ENCODE data around the gene MCF2L2.
A peak's percentile ranks its signal among the peaks of the same experiment; 100 is the strongest.
"Not testable (repeated sequence)": the region's sequence is repeated elsewhere in the genome, so short reads cannot be mapped to it uniquely, and the experiment has no call there.

MCF2L2 gene

GRCh38 chr3:183442994-183443393 lies 14.6 kb upstream of the MCF2L2 start:
- DNase-seq, result no peak

DNA sequence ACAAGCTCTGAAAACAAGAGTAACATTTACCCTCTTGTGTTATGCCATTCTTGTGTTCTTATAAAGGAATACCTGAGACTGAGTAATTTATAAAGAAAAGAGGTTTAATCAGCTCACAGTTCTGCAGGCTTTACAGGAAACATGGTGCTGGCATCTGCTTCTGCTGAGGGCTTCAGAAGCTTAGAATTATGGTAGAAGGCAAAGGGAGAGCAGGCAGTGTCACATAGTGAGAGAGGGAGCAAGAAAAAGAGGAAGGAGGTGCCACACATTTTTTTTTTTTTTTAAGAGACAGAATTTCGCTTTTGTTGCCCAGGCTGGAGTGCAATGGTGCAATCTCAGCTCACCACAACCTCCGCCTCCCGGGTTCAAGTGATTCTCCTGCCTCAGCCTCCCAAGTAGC lies 12.1 kb upstream of the MCF2L2 start:
- not testable (repeated sequence) for DNase-seq

- DNase-seq, result no peak
These were observed 11.1 kb upstream of the MCF2L2 start for GRCh38 chr3:183439515-183439914.

GRCh38 chr3:183438735-183439134 lies 10.3 kb upstream of the MCF2L2 start:
- no peak for DNase-seq

DNA sequence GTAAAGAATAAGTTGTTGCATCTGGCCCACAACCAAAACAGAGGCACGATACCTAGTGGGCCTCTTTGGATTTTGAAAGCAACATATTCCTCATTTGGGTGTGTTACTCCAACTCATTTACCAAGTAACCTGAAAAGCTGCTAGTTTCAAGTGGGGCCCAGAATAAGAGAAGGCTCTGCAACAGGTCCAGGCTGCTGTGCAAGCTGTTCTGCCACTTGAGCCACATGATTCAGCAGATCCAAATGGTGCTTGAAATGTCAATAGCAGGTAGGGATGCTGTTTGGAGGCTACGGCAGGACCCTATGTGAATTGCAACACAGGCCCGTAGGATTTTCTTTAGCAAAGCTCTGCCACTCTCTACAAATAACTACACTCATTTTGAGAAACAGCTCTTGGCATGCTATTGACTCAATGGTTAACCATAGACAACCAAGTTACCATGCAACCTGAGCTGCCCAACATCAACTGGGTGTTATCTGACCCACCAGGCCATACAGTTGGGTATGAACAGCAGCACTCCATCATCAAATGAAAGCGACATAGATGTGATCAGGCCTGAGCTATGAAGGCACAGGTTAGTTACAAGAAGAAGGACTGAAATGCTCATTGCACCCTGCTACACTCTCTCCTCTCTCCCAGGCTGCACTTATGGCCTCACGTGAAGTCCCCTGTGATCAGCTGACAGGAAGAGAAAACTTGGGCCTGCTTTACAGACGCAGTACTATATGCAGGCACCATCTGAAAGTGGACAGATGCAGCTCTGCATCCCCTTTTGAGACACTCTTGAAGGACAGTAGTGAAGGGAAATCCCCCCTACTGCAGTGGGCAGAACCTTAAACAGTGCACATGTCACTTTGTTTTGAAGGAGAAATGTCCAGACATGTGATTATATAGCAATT lies 9.5 kb upstream of the MCF2L2 start:
- DNase-seq, result no peak

DNA sequence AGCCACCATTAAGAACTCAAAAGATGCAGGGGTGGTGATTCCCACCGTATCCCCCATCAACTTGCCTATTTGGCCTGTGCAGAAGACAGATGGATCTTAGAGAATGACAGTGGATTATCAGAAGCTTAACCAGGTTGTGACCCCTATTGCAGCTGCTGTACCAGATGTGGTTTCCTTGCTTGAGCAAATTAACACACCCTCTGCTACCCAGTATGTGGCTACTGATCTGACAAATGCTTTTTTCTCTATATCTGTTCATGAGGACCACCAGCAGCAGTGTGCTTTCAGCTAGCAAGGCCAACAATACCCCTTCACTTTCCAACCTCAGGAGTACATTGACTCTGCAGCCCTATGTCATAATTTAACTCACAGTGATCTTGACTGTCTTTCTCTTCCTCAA lies 8.6 kb upstream of the MCF2L2 start:
- no peak for DNase-seq

- peak; percentile 8 for DNase-seq
These were observed 7.2 kb upstream of the MCF2L2 start for GRCh38 chr3:183435661-183436060.

DNA sequence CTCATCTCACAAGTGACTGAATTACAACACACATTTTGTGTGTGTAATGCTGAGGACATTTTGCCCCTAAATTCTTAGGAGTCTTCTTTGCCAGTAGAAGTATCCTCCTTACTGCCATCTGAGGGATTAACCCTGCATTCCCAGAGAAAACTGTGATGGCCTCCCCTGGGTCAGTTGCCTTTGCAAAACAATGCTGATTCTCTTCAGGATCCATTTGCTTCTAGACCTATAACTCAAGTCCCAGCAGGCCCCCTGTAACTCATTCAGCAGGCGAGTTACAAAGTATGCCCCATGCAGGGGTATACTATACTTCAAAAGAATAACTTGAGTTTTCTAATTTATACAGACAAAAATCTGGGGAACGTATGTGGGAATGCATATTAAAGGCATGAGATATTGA lies 6.6 kb upstream of the MCF2L2 start:
- DNase-seq, result no peak

GRCh38 chr3:183434503-183434902 lies 6.1 kb upstream of the MCF2L2 start:
- DNase-seq, result no peak

DNA sequence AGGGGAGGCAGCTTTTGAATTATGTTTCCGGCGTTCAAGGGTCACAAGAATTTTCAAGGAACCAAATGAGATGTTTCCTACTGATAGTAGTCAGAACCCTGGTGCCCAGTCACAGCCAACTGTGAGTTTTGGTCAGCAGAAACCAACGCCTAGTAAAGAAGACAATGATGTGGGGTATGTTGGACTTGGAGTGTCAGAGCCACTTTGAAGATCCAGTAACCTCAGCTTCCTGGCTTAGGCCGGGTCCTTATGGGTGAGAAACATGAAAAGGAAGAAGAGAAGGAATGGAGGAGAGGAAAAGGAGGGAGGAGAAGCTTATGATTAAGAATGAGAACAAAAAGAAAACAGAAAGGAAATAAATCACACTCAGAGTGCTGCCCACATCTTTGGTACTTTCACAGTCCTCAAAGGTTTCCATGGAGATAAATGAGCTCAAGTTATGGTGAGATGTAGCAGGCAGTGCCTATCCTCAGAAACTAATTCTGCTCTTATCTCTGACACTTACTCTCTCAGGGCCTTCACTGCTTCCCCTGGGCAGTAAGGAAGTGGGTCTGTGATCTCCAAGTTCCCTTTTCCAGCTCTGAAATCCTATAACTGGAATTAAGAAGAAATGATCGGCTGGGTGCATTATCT lies 2.0 kb upstream of the MCF2L2 start:
- peak; percentile 6 for DNase-seq

GRCh38 chr3:183427876-183428446 lies 458 bp downstream of the MCF2L2 start:
- no peak for DNase-seq

DNA sequence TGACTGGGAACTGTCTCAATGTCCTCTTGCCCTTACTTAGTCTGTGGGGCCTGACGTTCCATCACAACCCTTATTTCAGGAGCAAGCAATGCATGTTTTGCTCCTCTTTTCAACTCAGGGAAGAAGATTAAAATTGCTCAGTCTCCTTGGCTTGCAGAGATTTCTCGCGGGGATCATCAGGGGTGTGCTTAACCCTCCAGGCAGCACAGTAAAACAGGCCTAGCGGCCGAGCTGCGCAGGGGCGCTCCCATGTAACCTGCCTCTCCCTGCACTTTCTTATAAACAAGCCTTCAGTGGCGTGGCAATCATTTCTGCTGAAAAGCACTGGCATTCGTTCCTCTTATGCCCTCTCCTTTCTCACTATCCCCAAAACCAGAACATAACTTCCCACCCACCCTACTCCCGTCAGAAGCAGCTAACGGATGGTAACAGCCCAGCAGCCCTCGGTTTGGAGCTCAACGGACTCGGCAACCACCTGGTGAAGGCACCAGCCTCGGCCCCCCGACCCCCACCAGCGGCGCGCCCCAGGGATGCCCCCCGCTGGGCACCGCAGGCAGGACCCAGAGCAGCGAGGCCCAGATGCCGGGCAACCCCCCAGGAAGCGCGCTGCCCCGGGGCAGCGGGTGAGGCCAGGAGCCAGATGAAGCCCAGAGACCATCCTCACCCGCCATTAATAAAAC lies 1.1 kb downstream of the MCF2L2 start:
- DNase-seq, result peak; percentile 3

DNA sequence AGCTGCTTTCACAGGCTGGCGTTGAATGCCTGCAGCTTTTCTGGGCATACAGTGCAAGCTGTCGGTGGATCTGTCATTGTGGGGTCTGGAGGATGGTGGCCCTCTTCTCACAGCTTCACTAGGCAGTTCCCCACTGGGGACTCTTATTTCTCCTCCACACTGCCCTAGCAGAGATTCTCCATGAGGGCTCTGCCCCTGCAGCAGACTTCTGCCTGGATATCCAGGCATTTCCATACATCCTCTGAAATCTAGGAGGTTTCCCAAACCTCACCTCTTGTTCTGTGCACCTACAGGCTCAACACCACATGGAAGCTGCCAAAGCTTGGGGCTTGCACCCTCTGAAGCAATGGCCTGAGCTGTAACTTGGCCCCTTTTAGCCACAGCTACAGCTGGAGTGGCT lies 9.6 kb downstream of the MCF2L2 start:
- not testable (repeated sequence) for DNase-seq

- no peak for DNase-seq
These were observed 17.1 kb downstream of the MCF2L2 start for GRCh38 chr3:183411216-183411922.

GRCh38 chr3:183410759-183411158 lies 17.7 kb downstream of the MCF2L2 start:
- no peak for DNase-seq

- DNase-seq, result no peak
These were observed 18.1 kb downstream of the MCF2L2 start for GRCh38 chr3:183410280-183410679.

GRCh38 chr3:183409219-183409618 lies 19.2 kb downstream of the MCF2L2 start:
- no peak for DNase-seq

GRCh38 chr3:183401678-183402077 lies 26.7 kb downstream of the MCF2L2 start:
- no peak for DNase-seq

GRCh38 chr3:183400352-183400751 lies 28.1 kb downstream of the MCF2L2 start:
- DNase-seq, result no peak

DNA sequence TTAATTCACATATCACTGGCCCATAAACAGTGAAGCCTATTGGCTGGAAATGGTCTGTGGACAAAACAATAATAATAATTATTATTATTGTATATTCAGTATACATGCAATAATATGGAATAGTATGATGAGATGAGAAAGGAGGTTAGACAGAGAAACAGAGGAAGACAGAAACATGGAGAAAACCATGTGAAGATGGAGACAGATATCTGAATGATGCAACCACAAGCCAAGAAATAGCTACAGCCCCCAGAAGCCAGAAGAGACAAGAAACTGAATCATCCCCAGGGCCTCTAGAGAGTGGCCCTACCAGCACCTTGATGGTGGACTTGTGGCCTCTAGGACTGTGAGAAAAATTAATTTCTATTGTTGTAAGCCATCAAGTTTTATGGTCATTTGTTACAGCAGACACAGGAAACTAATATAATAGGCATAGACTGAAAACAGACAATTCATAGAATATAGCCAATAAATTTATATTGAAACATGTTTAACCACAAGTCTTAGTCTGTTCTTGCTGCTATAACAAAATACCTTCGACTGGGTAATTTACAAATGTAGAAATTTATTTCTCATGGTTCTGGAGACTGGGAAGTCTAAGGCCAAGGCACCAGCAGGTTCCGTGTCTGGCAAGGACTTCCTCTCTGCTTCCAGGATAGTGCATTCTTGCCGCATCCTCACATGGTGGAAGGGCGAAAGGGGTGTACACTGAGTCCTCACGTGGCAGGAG lies 31.6 kb downstream of the MCF2L2 start:
- no peak for DNase-seq

DNA sequence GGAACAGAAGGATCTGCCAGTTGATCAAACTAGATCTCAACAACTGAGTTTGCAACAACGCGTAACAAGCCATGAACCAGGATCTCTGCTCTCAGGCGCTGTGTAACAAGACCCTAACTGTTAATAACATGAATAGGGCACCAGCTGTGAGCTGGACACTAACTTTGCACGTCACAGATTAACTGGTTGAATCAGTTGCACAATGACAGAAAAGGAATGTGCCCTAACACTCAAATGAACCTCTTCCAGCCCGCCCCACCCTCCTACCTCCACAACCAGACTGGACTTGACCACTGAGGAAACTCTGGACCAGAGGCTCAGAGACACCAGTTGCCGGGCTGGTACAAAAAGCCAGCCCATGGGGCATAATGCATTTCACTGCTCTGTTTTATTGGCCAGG lies 34.3 kb downstream of the MCF2L2 start:
- no peak for DNase-seq

DNA sequence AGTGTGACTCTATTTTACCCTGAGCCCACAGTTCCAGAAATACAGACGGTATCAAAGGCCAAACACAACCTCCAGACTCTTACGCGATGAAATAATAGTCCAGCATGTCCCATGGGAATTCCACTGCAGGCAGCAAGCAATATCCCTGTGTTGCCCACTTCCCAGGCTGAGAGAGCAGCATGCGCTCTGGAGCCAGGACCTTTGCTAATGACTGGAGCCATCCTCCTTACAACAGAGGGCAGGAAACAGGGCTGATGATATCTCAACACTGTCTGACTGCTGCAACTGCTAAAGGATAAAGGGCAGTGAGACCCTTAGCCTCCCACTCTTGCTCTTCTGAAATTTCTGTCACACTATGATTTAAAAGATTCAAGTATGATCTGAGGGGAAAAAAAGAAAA lies 34.8 kb downstream of the MCF2L2 start:
- DNase-seq, result no peak

Data from CD4-positive, alpha-beta T cell treated with Interleukin-12 subunit alpha and Interleukin-12 subunit beta, for 1 hour (primary cell).